Measurements from ENCODE around the gene SNCAIP. TPM values are rescaled to one million over a fixed set of nuclear protein-coding genes. Genes with fewer than 3 reads are reported as not detected.

Gene SNCAIP
- total RNA-seq, 4 donors from 2014 or later = 0.57 to 12.4 (median 1.7) TPM

GRCh38 chr5:122500245-122501088 is 188.4 kb downstream of the SNCAIP start:
- Histone ChIP-seq H3K9me3 (no peaks in the 10 kb centered on the region), H3K4me3 (no peak overlapping the region), H3K27me3 (no peaks in the 10 kb centered on the region), H3K4me1 (no peaks in the 10 kb centered on the region), H3K36me3 (no peaks in the 10 kb centered on the region), H3K27ac (no peak overlapping the region)
- TF ChIP-seq POLR2A (IDR thresholded peaks at IDR 0.05) = no peak
- TF ChIP-seq CTCF (IDR thresholded peaks at IDR 0.05) = peak in 4 of 6 experiments; percentile 4 to 21 (median 12)
- no peak for DNase-seq

- no peak for DNase-seq
- H3K9me3 ChIP-seq = no peaks in the 10 kb centered on the region
- H3K4me3 ChIP-seq = no peak overlapping the region
- H3K27ac ChIP-seq = no peak overlapping the region
- no peak for TF ChIP-seq POLR2A (IDR thresholded peaks at IDR 0.05)
- TF ChIP-seq CTCF (IDR thresholded peaks at IDR 0.05) = no peak
- no peaks in the 10 kb centered on the region for H3K4me1 ChIP-seq
- no peaks in the 10 kb centered on the region for H3K27me3 ChIP-seq
- no peaks in the 10 kb centered on the region for H3K36me3 ChIP-seq
These were observed 189.0 kb downstream of the SNCAIP start for GRCh38 chr5:122501089-122501435.

GRCh38 chr5:122507045-122507444 is 195.0 kb downstream of the SNCAIP start:
- H3K27ac ChIP-seq = no peak overlapping the region
- no peaks in the 10 kb centered on the region for H3K36me3 ChIP-seq
- no peak for TF ChIP-seq POLR2A (IDR thresholded peaks at IDR 0.05)
- TF ChIP-seq CTCF (IDR thresholded peaks at IDR 0.05) = no peak
- no peaks in the 10 kb centered on the region for H3K9me3 ChIP-seq
- no peaks in the 10 kb centered on the region for H3K27me3 ChIP-seq
- no peak for DNase-seq
- H3K4me3 ChIP-seq = no peak overlapping the region
- H3K4me1 ChIP-seq = no peaks in the 10 kb centered on the region

- no peaks in the 10 kb centered on the region for H3K9me3 ChIP-seq
- no peaks in the 10 kb centered on the region for H3K27me3 ChIP-seq
- no peak overlapping the region for H3K27ac ChIP-seq
- DNase-seq = no peak
- H3K36me3 ChIP-seq = no peaks in the 10 kb centered on the region
- H3K4me3 ChIP-seq = no peak overlapping the region
- no peak for TF ChIP-seq POLR2A (IDR thresholded peaks at IDR 0.05)
- no peak for TF ChIP-seq CTCF (IDR thresholded peaks at IDR 0.05)
- H3K4me1 ChIP-seq = no peaks in the 10 kb centered on the region
These were observed 195.5 kb downstream of the SNCAIP start for GRCh38 chr5:122507581-122507980.

GRCh38 chr5:122508623-122509022 is 196.6 kb downstream of the SNCAIP start:
- no peak overlapping the region for H3K27ac ChIP-seq
- no peak overlapping the region for H3K4me3 ChIP-seq
- no peak for DNase-seq
- H3K4me1 ChIP-seq = no peaks in the 10 kb centered on the region
- no peaks in the 10 kb centered on the region for H3K27me3 ChIP-seq
- no peaks in the 10 kb centered on the region for H3K9me3 ChIP-seq
- H3K36me3 ChIP-seq = no peaks in the 10 kb centered on the region
- TF ChIP-seq CTCF (IDR thresholded peaks at IDR 0.05) (no peak), POLR2A (IDR thresholded peaks at IDR 0.05) (no peak)

Other genes with a start within 250 kb of the SNCAIP start
- 10 to 100 TPM in 1 of 4 donors, 1 to 10 TPM in 3; 3.5 to 15.7 (median 6.2) TPM for gene LOX, start 234.0 kb upstream of the SNCAIP start, total RNA-seq
- gene ZNF474, start 182.7 kb upstream of the SNCAIP start, total RNA-seq = under 1 TPM in 1 of 4 donors, not detected in 3; 0.54 TPM